Right lobe of liver (tissue), 6 donors: Measurements from ENCODE around the gene TNPO1. TPM values are rescaled to one million over a fixed set of nuclear protein-coding genes. Genes with fewer than 3 reads are reported as not detected.

Experiments used
- ATAC-seq, 4 donors: fragments of 200-7000 bp; cut with Tn5 transposase; one replicate each; pipeline ENCODE4 v1.9.1; 2020; ENCODE audit warnings: mild to moderate bottlenecking in 4 of 4, moderate library complexity in 4 of 4
- DNase-seq, 3 donors: peaks; one replicate each; pipeline ENCODE4 v3.0.0-alpha.2; 2020
- H3K27ac ChIP-seq, 3 donors: fragments of 200-600 bp; one replicate each; pipeline ENCODE4 v1.8.0; 2022
- H3K27me3 ChIP-seq, 2 donors: fragments of 200-600 bp; one replicate each; pipeline ENCODE4 v1.8.0; 2022
- H3K36me3 ChIP-seq, 4 donors: fragments of 200-600 bp; sonication (generic) in 1 of 4; one replicate each; pipeline versions ENCODE4 v1.5.1 to v1.8.0; 2017 to 2022; ENCODE audit warnings: control low read depth in 1 of 4
- H3K4me1 ChIP-seq, 4 donors: fragments of 200-600 bp; sonication (generic) in 1 of 4; one replicate each; pipeline versions ENCODE4 v1.5.1 to v1.8.0; 2017 to 2022; ENCODE audit warnings: control low read depth in 1 of 4
- H3K4me3 ChIP-seq, 3 donors: fragments of 200-600 bp; one replicate each; pipeline ENCODE4 v1.8.0; 2022
- H3K9me3 ChIP-seq, 4 donors: fragments of 200-600 bp; sonication (generic) in 1 of 4; one replicate each; pipeline versions ENCODE4 v1.5.1 to v1.8.0; 2017 to 2022; ENCODE audit warnings: control low read depth in 1 of 4
- POLR2A ChIP-seq: fragments of 450-650 bp; IDR thresholded peaks from one replicate; pipeline ENCODE4 v1.6.1; 2017; ENCODE audit warnings: antibody characterized with exemption, mild to moderate bottlenecking
- WGBS: methylation state at CpG from one replicate; pipeline ENCODE4 v1.1.6; 2018; ENCODE audit warnings: low coverage, low lambda C conversion rate; ENCODE audit not compliant: insufficient coverage; ENCODE audit errors: missing lambda C conversion rate; 5-methylcytosine and 5-hydroxymethylcytosine counted together
- intact Hi-C, 2 donors: fragments of 100-400 bp; cut with DNase I; formaldehyde crosslinking; loops; one replicate each; pipeline versions ENCODE4 v1.11.2 to v1.14.1; 2022
- total RNA-seq, 6 experiments: library from RNA; depleted of rRNA in 2 of 6; stranded (reverse); fragments of >200 nt in 2 of 6; fragmentation: NEBNext Ultra II Directional in 3 of 6; extraction: Animal tissue kit (Norgen Biotek cat#: 25700) in 3 of 6; gene quantifications; one replicate each; pipeline versions ENCODE4 v1.1.0 to v1.2.4, GENCODE V29; 2016 to 2023
- TF ChIP-seq, protein P1 (sequence below), 4 donors: fragments of 200-600 bp in 3 of 4; fragments of 450-650 bp in 1 of 4; IDR thresholded peaks; one replicate each; pipeline versions ENCODE4 v1.5.1 to v1.8.0; 2016 to 2022; ENCODE audit warnings: antibody characterized with exemption in 4 of 4, mild to moderate bottlenecking in 2 of 4
- donor health status: DM: no; HTN: yes; CAD: no.
- donor health status: DM: no; HTN: no; CAD: no.
- donor health status: DM: no; HTN: no; CAD: no.
- donor health status: DM: no; HTN: yes; CAD: no.
- donor health status: DM: no; HTN: yes; CAD: no.

The TNPO1 gene
- total RNA-seq, 6 experiments from 2014 or later: 29.5 to 64.3 (median 41.8) TPM

DNA sequence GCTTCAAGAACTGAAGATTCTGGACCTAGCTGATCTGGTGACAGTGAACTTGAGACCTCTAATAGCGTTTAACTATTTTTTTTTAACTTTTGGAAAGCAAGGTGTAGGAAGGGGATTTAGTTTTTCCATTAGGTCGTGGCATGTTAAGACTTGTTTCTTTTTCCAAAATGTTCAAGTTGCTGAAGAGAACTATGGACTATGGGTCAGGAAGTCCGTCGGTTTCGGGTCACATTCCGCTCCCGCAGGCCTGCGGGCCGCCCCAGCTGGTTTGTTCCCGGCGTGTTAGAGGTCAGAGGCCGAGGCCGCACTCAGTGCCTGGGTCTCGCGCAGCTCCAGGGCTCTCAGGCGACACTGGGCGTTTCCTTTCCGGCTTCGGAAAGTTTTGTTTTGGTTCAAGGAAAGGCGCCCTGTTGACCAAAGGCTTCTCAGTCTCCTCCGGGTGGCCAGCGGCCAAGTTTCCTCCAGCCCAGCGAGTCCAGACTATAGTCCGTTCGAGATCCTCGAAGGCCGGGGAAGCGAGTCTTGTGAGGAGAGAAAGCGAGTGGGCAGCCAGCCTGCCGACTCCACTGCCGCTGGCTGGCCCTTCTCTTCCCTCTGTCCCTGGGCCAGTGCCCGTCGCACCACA is 138.8 kb downstream of the TNPO1 start:
- WGBS: 1% methylated on average over 27 of the region's 33 CpGs
- Histone ChIP-seq H3K27ac (peak overlapping the region; percentile 92 to 97 (median 94)), H3K4me1 (peaks cover 0 to 14% (median 0%) of the 10 kb centered on the region in 4 donors), H3K4me3 (peak overlapping the region; percentile 76 to 80 (median 76)), H3K9me3 (no peaks in the 10 kb centered on the region), H3K36me3 (no peaks in the 10 kb centered on the region), H3K27me3 (no peaks in the 10 kb centered on the region)
- ATAC-seq: peak; percentile 74 to 86 (median 82)
- peak; percentile 80 to 90 (median 88) for DNase-seq
- TF ChIP-seq POLR2A: no peak
- TF ChIP-seq, protein P1, sequence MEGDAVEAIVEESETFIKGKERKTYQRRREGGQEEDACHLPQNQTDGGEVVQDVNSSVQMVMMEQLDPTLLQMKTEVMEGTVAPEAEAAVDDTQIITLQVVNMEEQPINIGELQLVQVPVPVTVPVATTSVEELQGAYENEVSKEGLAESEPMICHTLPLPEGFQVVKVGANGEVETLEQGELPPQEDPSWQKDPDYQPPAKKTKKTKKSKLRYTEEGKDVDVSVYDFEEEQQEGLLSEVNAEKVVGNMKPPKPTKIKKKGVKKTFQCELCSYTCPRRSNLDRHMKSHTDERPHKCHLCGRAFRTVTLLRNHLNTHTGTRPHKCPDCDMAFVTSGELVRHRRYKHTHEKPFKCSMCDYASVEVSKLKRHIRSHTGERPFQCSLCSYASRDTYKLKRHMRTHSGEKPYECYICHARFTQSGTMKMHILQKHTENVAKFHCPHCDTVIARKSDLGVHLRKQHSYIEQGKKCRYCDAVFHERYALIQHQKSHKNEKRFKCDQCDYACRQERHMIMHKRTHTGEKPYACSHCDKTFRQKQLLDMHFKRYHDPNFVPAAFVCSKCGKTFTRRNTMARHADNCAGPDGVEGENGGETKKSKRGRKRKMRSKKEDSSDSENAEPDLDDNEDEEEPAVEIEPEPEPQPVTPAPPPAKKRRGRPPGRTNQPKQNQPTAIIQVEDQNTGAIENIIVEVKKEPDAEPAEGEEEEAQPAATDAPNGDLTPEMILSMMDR (IDR thresholded peaks at IDR 0.05): no peak
- intact Hi-C loops: no loop called here

DNA sequence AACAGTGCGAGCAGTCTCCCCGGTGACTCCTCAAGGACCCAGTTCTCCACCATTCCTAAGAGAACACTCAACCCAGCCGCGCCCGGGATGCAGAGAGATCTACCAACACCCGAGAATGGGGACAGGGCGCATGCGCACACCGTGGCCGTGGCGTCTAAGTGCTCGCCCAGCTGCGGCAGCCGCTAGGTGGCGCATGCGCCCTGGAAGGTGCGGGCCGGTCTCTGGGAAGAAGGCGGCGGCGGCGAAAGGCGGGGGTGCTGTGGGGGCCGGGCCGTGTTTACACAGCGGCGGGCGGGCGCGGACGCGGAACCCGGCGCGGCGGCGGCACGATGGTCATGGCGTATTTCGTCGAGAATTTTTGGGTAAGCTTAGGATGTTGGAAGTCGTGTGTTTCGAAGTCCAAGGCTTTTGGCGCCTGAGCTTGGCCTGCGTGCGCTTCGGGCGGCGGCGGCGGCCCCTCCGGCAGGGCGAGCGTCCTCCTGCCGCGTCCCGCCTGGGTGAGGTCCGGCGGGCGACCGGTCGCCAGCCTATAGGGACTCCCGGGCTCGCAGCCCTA is 139.4 kb downstream of the TNPO1 start, which contains the start of gene FCHO2:
Gene FCHO2 (plus strand): TSS at position 274 of the 556 bp plus-strand sequence. CDS start 56 bp downstream, at position 330.
- H3K4me3 ChIP-seq: peak within 1 kb of the TSS; percentile 76 to 80 (median 76)
- H3K27me3 ChIP-seq: no peaks in the 10 kb centered on the region
- no peaks in the 10 kb centered on the region for H3K9me3 ChIP-seq
- H3K27ac ChIP-seq: peak within 1 kb of the TSS; percentile 92 to 97 (median 94)
- DNase-seq (peak; percentile 99 to 100 (median 100)), ATAC-seq (peak; percentile 90 to 95 (median 92))
- no peaks in the 10 kb centered on the region for H3K36me3 ChIP-seq
- peaks cover 0 to 14% (median 0%) of the 10 kb centered on the region in 4 donors for H3K4me1 ChIP-seq
- TF ChIP-seq, protein P1 (IDR thresholded peaks at IDR 0.05): peak; percentile 65 to 95 (median 81)
- TF ChIP-seq POLR2A: peak; percentile 75
- intact Hi-C loops: no loop called here
- WGBS: 0% methylated on average over 9 of the region's 64 CpGs

DNA sequence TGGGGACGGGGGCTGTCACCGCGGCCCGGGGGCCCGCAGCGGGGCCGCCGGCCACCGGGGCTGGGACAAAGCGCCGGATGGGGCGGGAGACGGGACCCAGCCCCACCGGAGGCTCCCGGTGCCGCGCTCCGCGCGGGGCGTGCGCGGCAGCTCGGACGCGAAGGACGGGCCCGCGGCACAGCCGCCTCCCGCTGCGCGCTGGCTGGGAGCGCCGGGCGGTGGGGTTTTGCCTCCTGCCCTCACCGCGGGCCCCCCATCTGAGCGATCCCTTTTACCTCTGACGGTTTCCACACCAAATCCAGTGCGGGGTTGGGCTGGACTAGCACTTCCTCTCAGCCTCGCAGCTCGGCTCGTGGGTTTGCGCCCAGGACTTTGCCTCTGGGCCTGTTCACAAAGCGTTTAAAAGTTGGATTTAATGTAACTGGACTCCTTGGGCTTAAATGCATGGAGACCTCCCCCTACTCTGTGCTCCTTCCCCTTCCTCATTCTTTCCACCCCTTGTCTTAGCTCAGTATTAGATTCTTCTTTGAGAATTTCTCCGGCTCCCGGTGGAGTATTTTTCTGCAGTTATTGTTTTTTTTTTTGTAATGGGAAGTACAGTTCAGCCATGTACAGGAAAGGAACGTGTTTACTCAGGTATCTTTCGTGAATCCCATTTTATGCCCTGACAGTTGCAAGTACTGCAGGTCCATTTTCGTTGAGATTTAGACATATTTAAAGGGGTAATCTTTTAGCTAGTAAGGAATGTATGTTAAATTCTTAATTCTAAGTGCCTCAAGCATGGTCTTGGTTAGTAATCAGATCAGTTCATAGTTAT is 140.1 kb downstream of the TNPO1 start:
- ATAC-seq (peak; percentile 40 to 59 (median 44)), DNase-seq (peak; percentile 66 to 79 (median 74))
- H3K27ac ChIP-seq: peak overlapping the region; percentile 92 to 97 (median 94)
- intact Hi-C loops: no loop called here
- no peaks in the 10 kb centered on the region for H3K27me3 ChIP-seq
- 1% methylated on average over 12 of the region's 51 CpGs for WGBS
- H3K36me3 ChIP-seq: no peaks in the 10 kb centered on the region
- TF ChIP-seq, protein P1 (IDR thresholded peaks at IDR 0.05): no peak
- no peaks in the 10 kb centered on the region for H3K9me3 ChIP-seq
- H3K4me1 ChIP-seq: peaks cover 0 to 14% (median 0%) of the 10 kb centered on the region in 4 donors
- H3K4me3 ChIP-seq: peak overlapping the region; percentile 76 to 80 (median 76)

DNA sequence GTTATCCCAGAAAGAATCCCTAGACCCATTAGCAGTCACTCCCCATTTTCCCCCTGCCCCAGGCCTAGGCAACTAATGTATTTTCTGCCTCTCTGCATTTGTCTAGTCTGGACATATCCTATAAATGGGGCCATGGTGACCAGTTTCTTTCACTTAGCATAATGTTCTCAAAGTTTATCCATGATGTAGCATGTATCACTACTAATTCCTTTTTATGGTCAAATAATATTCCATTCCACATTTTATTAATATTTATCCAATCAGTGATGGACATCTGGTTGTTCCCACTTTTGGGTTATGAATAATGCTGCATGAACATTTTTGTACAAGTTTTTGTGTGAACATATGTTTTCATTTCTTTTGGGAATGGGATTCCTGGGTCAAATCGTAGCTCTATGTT is 140.9 kb downstream of the TNPO1 start:
- no peak for ATAC-seq
- DNase-seq: no peak
- TF ChIP-seq POLR2A: no peak
- TF ChIP-seq, protein P1 (IDR thresholded peaks at IDR 0.05): no peak
- Histone ChIP-seq H3K9me3 (no peaks in the 10 kb centered on the region), H3K27ac (peak overlapping the region in 2 of 3 donors; percentile 92 to 97), H3K4me3 (peak overlapping the region; percentile 76 to 80 (median 76)), H3K27me3 (no peaks in the 10 kb centered on the region), H3K36me3 (no peaks in the 10 kb centered on the region), H3K4me1 (peaks cover 0 to 14% (median 0%) of the 10 kb centered on the region in 4 donors)
- WGBS: 80% methylated on average over 1 of the region's 1 CpG
- intact Hi-C loops: no loop called here
